Brain microvascular endothelial cell (primary cell): ENCODE data around the gene COL20A1.
"Not testable (repeated sequence)": the region's sequence is repeated elsewhere in the genome, so short reads cannot be mapped to it uniquely, and the experiment has no call there.

Experiments
- DNase-seq: peaks from one replicate; pipeline ENCODE4 v3.0.0-alpha.2; 2020
- H3K27ac ChIP-seq: fragments of 250-450 bp; sonication (Bioruptor Pico); 2 replicates; pipeline ENCODE4 v1.5.1; 2020; ENCODE audit warnings: mild to moderate bottlenecking, moderate library complexity
- H3K27me3 ChIP-seq: fragments of 250-450 bp; sonication (Bioruptor Pico); replicated peaks from 2 replicates; pipeline ENCODE4 v1.5.1; 2020; ENCODE audit warnings: mild to moderate bottlenecking
- H3K36me3 ChIP-seq: fragments of 250-450 bp; sonication (Bioruptor Pico); replicated peaks from 2 replicates; pipeline ENCODE4 v1.5.1; 2020; ENCODE audit warnings: mild to moderate bottlenecking
- H3K4me3 ChIP-seq: 2 replicates; pipeline ENCODE4 v1.5.1; 2011; ENCODE audit warnings: low read depth, mild to moderate bottlenecking, control low read depth, low read length, moderate library complexity
- CTCF ChIP-seq: IDR thresholded peaks from 2 replicates; pipeline ENCODE4 v1.5.1; 2011; ENCODE audit warnings: low read depth, mild to moderate bottlenecking, moderate library complexity, low read length, control low read depth, inconsistent platforms; ENCODE audit errors: missing control alignments
- in situ Hi-C: cut with HindIII; loops from 2 replicates; pipeline ENCODE4 v1.10.0; 2017; ENCODE audit warnings: low sequenced_read_pairs, low pct_ligation_motif_present

Gene COL20A1

DNA sequence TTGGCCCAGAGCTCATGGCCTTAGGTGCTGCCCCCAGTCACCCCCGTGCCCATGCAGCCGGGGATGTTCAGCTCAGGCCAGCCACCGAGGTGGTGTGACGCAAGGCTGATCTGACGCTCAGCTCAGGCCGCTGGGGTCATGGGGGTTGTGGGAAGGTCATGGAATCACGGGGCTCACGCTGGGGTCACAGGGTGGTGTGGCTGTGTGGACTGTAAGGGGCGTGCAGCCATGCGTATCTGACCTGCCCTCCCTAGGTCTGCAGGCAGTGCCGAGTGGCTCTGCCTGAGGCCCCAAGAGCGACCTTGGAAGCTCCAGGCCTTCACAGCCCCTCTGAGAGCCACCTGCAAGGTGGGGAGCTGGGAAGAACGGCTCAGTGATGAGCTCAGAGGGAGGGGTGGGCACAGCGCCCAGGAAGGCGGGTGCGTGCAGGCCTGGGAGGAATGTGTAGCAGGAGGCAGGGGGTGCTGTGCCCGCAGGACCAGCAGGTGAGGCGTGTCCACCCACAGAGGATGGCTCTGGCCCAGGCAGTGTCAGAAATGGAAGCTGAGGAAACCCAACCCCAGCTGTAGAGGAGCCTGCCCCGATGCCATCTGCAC, 40.4 kb downstream of the COL20A1 start:
- Histone ChIP-seq H3K27me3 (no peaks in the 10 kb centered on the region), H3K4me3 (no peak overlapping the region), H3K27ac (no peak overlapping the region), H3K36me3 (no peaks in the 10 kb centered on the region)
- no peak for TF ChIP-seq CTCF
- no peak for DNase-seq
- in situ Hi-C loops, result no loop called here

DNA sequence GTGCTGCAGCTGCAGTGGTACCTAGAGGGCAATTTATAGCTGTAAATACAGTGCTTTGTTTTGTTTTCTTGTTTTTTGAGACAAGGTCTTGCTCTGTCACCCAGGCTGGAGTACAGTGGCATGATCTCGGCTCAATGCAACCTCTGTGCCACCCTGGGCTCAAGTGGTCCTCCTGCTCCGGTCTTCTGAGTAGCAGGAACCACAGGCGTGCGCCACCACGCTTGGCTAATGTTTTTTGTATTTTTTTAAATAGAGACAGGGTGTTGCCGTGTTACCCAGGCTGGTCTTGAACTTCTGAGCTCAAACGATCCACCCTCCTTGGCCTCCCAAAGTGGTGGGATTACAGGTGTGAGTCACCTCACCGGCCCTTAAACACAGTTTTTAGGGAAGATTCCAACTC, 41.4 kb downstream of the COL20A1 start:
- H3K4me3 ChIP-seq, result no peak overlapping the region
- no peak for TF ChIP-seq CTCF
- in situ Hi-C loops, result no loop called here
- no peaks in the 10 kb centered on the region for H3K36me3 ChIP-seq
- no peak overlapping the region for H3K27ac ChIP-seq
- no peaks in the 10 kb centered on the region for H3K27me3 ChIP-seq
- no peak for DNase-seq

GRCh38 chr20:63335060-63335459, 42.1 kb downstream of the COL20A1 start:
- H3K36me3 ChIP-seq, H3K4me3 ChIP-seq, in situ Hi-C loops, H3K27ac ChIP-seq, DNase-seq, H3K27me3 ChIP-seq: not testable (repeated sequence)

GRCh38 chr20:63335711-63336110, 42.7 kb downstream of the COL20A1 start:
- no peak for DNase-seq
- no peaks in the 10 kb centered on the region for H3K36me3 ChIP-seq
- no peaks in the 10 kb centered on the region for H3K27me3 ChIP-seq
- in situ Hi-C loops, result no loop called here
- no peak overlapping the region for H3K27ac ChIP-seq
- no peak for TF ChIP-seq CTCF
- H3K4me3 ChIP-seq, result no peak overlapping the region

GRCh38 chr20:63336232-63336752, 43.3 kb downstream of the COL20A1 start:
- no peak for TF ChIP-seq CTCF
- no peaks in the 10 kb centered on the region for H3K36me3 ChIP-seq
- no peak for DNase-seq
- H3K4me3 ChIP-seq, result no peak overlapping the region
- in situ Hi-C loops, result no loop called here
- no peak overlapping the region for H3K27ac ChIP-seq
- H3K27me3 ChIP-seq, result no peaks in the 10 kb centered on the region

GRCh38 chr20:63337786-63338420, 44.9 kb downstream of the COL20A1 start:
- no peak for TF ChIP-seq CTCF
- H3K4me3 ChIP-seq, result no peak overlapping the region
- peaks cover 3% of the 10 kb centered on the region for H3K27me3 ChIP-seq
- H3K36me3 ChIP-seq, result no peaks in the 10 kb centered on the region
- no peak overlapping the region for H3K27ac ChIP-seq
- in situ Hi-C loops, result no loop called here
- peak; percentile 45 for DNase-seq

- H3K27me3 ChIP-seq, result peaks cover 14% of the 10 kb centered on the region
- H3K27ac ChIP-seq, H3K36me3 ChIP-seq, H3K4me3 ChIP-seq, DNase-seq, in situ Hi-C loops: not testable (repeated sequence)
These were observed 46.4 kb downstream of the COL20A1 start for GRCh38 chr20:63339154-63340094.

- DNase-seq, H3K4me3 ChIP-seq, H3K36me3 ChIP-seq, in situ Hi-C loops, H3K27ac ChIP-seq: not testable (repeated sequence)
- H3K27me3 ChIP-seq, result peaks cover 19% of the 10 kb centered on the region
These were observed 47.2 kb downstream of the COL20A1 start for GRCh38 chr20:63340158-63340688.
